Esophagus muscularis mucosa (tissue), 4 donors: Measurements from ENCODE around the gene CSKMT. TPM values are rescaled to one million over a fixed set of nuclear protein-coding genes. Genes with fewer than 3 reads are reported as not detected.

ENCODE experiments used
- DNase-seq: peaks from one replicate; pipeline ENCODE4 v3.0.0-alpha.2; 2017; ENCODE audit errors: extremely low spot score
- H3K27ac ChIP-seq, 4 donors: fragments of 200-600 bp; sonication (generic); replicated peaks in 1 of 4; 1 replicate in 3 of 4; 2 replicates in 1 of 4; pipeline ENCODE4 v1.5.1; 2016 to 2019; ENCODE audit warnings: mild to moderate bottlenecking in 1 of 4
- H3K27me3 ChIP-seq, 4 donors: fragments of 200-600 bp; sonication (generic); one replicate each; pipeline versions ENCODE4 v1.5.1 to v1.6.0; 2016 to 2019
- H3K36me3 ChIP-seq, 4 donors: fragments of 200-600 bp; sonication (generic); one replicate each; pipeline ENCODE4 v1.5.1; 2016 to 2019
- H3K4me1 ChIP-seq, 4 donors: fragments of 200-600 bp; sonication (generic); one replicate each; pipeline ENCODE4 v1.5.1; 2016 to 2019
- H3K4me3 ChIP-seq, 4 donors: fragments of 200-600 bp; sonication (generic); 1 replicate in 2 of 4; 2 replicates in 2 of 4; pipeline ENCODE4 v1.5.1; 2016 to 2019; ENCODE audit warnings: mild to moderate bottlenecking in 4 of 4, moderate library complexity in 1 of 4
- H3K9me3 ChIP-seq, 4 donors: fragments of 200-600 bp; sonication (generic); 1 replicate in 3 of 4; 2 replicates in 1 of 4; pipeline ENCODE4 v1.5.1; 2016 to 2019
- EP300 ChIP-seq: sonication (generic); formaldehyde crosslinking; IDR thresholded peaks from one replicate; pipeline ENCODE4 v1.6.1; 2017; ENCODE audit warnings: antibody characterized with exemption
- POLR2A ChIP-seq: fragments of 450-650 bp; IDR thresholded peaks from one replicate; pipeline ENCODE4 v1.6.1; 2017; ENCODE audit warnings: antibody characterized with exemption, moderate library complexity, mild to moderate bottlenecking, low read depth
- POLR2AphosphoS5 ChIP-seq, 2 donors: sonication (generic); formaldehyde crosslinking; IDR thresholded peaks; one replicate each; pipeline ENCODE4 v1.6.1; 2017; ENCODE audit warnings: antibody characterized with exemption in 2 of 2
- WGBS: methylation state at CpG from one replicate; pipeline ENCODE4 v1.1.5; 2018; 5-methylcytosine and 5-hydroxymethylcytosine counted together
- intact Hi-C: fragments of 100-400 bp; cut with DNase I; formaldehyde crosslinking; loops from one replicate; pipeline ENCODE4 v1.15.1; 2023
- total RNA-seq, 4 donors: library from RNA; depleted of rRNA; stranded (reverse); fragments of >200 nt; gene quantifications; one replicate each; pipeline versions ENCODE4 v1.1.0 to v1.2.1, GENCODE V29; 2016
- TF ChIP-seq, protein P1 (sequence below), 3 experiments: fragments of 200-600 bp in 2 of 3; fragments of 450-650 bp in 1 of 3; sonication (generic) in 2 of 3; IDR thresholded peaks; one replicate each; pipeline ENCODE4 v1.5.1; 2017 to 2019; ENCODE audit warnings: antibody characterized with exemption in 3 of 3, mild to moderate bottlenecking in 2 of 3, moderate library complexity in 1 of 3

Gene CSKMT
- total RNA-seq, 4 donors from 2014 or later: 2.9 to 4.9 (median 3.1) TPM

DNA sequence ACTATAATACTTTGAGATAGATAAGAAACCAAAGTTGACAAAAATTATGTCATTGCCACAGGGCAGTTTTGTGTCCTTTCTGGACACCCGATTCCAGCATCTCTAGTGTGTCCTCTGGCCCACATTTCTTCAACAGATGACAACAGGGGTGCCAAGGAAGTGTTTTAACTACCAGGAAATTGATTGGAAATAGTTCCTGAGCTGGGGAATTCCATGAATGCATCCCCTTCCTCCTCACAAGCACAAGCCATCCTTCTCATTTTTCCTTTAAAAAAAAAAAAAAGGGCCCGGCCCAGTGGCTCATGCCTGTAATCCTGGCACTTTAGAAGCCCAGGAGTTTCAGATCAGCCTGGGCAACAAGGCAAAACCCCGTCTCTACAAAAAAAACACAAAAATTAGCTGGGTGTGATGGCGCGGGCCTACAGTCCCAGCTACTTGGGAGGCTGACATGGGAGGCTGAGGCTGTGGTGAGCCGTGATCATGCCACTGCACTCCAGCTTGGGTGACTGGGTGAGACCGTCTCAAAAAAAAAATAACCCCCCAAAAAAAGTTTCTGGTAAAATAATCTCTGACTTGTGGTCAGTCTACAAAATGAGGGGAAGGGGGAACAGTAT is 42.5 kb upstream of the CSKMT start:
- no peaks in the 10 kb centered on the region for H3K9me3 ChIP-seq
- no peak for DNase-seq
- H3K4me1 ChIP-seq: peaks cover 16 to 33% (median 23%) of the 10 kb centered on the region in 4 donors
- peaks cover 22 to 46% (median 33%) of the 10 kb centered on the region in 4 donors for H3K36me3 ChIP-seq
- no peak for TF ChIP-seq EP300
- no peak for TF ChIP-seq POLR2A
- no peak for TF ChIP-seq POLR2AphosphoS5 (IDR thresholded peaks at IDR 0.05)
- TF ChIP-seq, protein P1, sequence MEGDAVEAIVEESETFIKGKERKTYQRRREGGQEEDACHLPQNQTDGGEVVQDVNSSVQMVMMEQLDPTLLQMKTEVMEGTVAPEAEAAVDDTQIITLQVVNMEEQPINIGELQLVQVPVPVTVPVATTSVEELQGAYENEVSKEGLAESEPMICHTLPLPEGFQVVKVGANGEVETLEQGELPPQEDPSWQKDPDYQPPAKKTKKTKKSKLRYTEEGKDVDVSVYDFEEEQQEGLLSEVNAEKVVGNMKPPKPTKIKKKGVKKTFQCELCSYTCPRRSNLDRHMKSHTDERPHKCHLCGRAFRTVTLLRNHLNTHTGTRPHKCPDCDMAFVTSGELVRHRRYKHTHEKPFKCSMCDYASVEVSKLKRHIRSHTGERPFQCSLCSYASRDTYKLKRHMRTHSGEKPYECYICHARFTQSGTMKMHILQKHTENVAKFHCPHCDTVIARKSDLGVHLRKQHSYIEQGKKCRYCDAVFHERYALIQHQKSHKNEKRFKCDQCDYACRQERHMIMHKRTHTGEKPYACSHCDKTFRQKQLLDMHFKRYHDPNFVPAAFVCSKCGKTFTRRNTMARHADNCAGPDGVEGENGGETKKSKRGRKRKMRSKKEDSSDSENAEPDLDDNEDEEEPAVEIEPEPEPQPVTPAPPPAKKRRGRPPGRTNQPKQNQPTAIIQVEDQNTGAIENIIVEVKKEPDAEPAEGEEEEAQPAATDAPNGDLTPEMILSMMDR (IDR thresholded peaks at IDR 0.05): no peak
- no peaks in the 10 kb centered on the region for H3K27me3 ChIP-seq
- H3K4me3 ChIP-seq: peak overlapping the region; percentile 66 to 87 (median 76)
- 84% methylated on average over 7 of the region's 7 CpGs for WGBS
- H3K27ac ChIP-seq: peak overlapping the region; percentile 83 to 91 (median 88)
- intact Hi-C loops: no loop called here

DNA sequence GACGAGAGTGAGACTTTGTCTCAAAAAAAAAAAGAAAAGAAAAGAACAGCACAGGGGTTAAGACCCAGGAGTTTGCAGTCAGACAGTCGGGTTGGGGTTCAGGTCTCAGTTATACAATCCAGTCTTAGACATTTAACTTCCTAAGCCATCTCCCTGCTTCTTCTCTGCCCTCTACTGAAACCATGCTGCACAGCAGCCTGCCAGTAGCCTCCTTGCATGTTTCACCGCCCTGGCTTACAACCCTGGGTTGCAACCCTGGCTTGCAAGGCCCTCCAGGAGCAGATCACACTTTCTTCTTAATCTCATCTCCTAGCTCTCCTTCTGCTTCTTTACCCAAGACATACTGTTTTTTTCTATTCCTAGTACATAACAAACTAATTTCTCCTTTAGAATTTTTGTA is 37.4 kb upstream of the CSKMT start:
- Histone ChIP-seq H3K27me3 (no peaks in the 10 kb centered on the region), H3K36me3 (peaks cover 68 to 82% (median 80%) of the 10 kb centered on the region in 4 donors), H3K4me1 (peaks cover 0 to 7% (median 3%) of the 10 kb centered on the region in 4 donors), H3K9me3 (no peaks in the 10 kb centered on the region), H3K27ac (no peak overlapping the region), H3K4me3 (no peak overlapping the region)
- intact Hi-C loops: no loop called here
- TF ChIP-seq POLR2A (no peak), EP300 (no peak), POLR2AphosphoS5 (IDR thresholded peaks at IDR 0.05) (no peak)
- TF ChIP-seq, protein P1 (IDR thresholded peaks at IDR 0.05): no peak
- DNase-seq: no peak
- 76% methylated on average over 3 of the region's 3 CpGs for whole genome bisulfite sequencing

DNA sequence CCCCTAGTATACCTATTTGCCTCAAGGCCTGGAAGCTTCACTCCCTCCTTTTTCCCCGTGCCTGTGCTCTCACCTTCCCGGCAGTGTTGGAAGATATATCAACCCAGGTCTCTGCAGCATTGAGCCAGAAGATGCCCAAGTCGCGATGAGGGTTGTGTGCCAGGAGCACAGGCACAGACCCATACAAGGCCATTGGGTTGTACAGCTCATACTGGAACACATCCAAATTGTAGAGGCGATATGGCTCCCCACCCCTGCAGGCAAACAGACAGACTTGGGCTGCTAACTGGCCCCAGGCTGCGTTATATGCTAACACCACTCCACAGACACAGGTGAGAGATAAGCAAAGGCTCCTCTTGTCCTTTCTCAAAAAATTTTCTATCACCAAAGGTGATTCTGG is 32.6 kb upstream of the CSKMT start:
- WGBS: 82% methylated on average over 6 of the region's 6 CpGs

DNA sequence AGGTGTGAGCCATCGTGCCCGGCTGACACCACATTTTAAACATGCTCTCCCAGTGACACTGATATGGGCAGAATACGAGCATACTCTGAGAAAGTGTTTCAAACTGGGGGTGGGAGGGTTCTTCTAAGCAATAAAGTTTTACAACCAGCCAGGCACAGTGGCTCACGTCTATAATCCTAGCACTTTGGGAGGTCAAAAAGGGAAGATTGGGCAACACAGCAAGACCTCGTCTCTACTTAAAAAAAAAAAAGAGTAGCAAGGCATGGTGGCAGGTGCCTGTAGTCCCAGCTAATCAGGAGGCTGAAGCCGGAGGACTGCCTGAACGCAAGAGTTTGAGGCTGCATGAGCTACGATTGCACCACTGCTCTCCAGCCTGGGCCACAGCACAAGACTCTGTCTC is 20.9 kb upstream of the CSKMT start:
- H3K27me3 ChIP-seq: no peaks in the 10 kb centered on the region
- H3K9me3 ChIP-seq: no peaks in the 10 kb centered on the region
- no peak for DNase-seq
- peak overlapping the region in 1 of 4 donors; percentile 92 for H3K27ac ChIP-seq
- TF ChIP-seq, protein P1 (IDR thresholded peaks at IDR 0.05): no peak
- no peak for TF ChIP-seq POLR2AphosphoS5 (IDR thresholded peaks at IDR 0.05)
- no peak for TF ChIP-seq POLR2A
- TF ChIP-seq EP300: no peak
- peaks cover 26 to 41% (median 31%) of the 10 kb centered on the region in 4 donors for H3K4me1 ChIP-seq
- WGBS: 79% methylated on average over 8 of the region's 8 CpGs
- no peak overlapping the region for H3K4me3 ChIP-seq
- peaks cover 16 to 53% (median 46%) of the 10 kb centered on the region in 4 donors for H3K36me3 ChIP-seq
- intact Hi-C loops: no loop called here

More for the DNA sequence above, 32.6 kb upstream of the CSKMT start:
- no peak for DNase-seq
- Histone ChIP-seq H3K27ac (no peak overlapping the region), H3K9me3 (no peaks in the 10 kb centered on the region), H3K4me3 (no peak overlapping the region), H3K36me3 (peaks cover 83 to 100% (median 99%) of the 10 kb centered on the region in 4 donors), H3K4me1 (peaks cover 0 to 8% (median 3%) of the 10 kb centered on the region in 4 donors), H3K27me3 (no peaks in the 10 kb centered on the region)
- intact Hi-C loops: no loop called here
- TF ChIP-seq POLR2AphosphoS5 (IDR thresholded peaks at IDR 0.05) (no peak), POLR2A (no peak), EP300 (no peak)
- TF ChIP-seq, protein P1 (IDR thresholded peaks at IDR 0.05): no peak

DNA sequence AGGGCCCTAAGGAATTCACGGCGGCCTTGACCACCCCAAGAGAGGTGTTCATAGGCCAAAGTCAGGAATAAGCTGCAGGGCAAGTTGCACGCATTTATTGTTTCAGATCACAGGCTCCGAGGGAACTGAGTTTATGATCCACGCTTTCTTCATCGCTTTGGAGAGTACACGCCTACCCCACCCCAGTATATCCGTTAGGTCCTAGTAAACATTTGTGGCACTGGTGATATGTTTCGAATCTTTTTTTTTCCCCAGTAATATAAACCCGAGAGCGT is 19.5 kb upstream of the CSKMT start:
- TF ChIP-seq EP300 (no peak), POLR2AphosphoS5 (IDR thresholded peaks at IDR 0.05) (no peak), POLR2A (no peak)
- TF ChIP-seq, protein P1 (IDR thresholded peaks at IDR 0.05): no peak
- no peak for DNase-seq
- intact Hi-C loops: no loop called here

More for the DNA sequence above, 19.5 kb upstream of the CSKMT start:
- Histone ChIP-seq H3K9me3 (no peaks in the 10 kb centered on the region), H3K27ac (peak overlapping the region; percentile 91 to 96 (median 92)), H3K36me3 (peaks cover 23 to 56% (median 46%) of the 10 kb centered on the region in 4 donors), H3K4me1 (peaks cover 26 to 43% (median 32%) of the 10 kb centered on the region in 4 donors), H3K4me3 (peak overlapping the region; percentile 81 to 96 (median 86)), H3K27me3 (no peaks in the 10 kb centered on the region)
- 11% methylated on average over 11 of the region's 11 CpGs for WGBS
